IMR-90 (cell line): ENCODE results near the gene UBXN6.

ENCODE experiments used
- BHLHE40 ChIP-seq: fragments of 150-350 bp; IDR thresholded peaks from 2 replicates; pipeline ENCODE4 v1.6.1; 2016; ENCODE audit warnings: mild to moderate bottlenecking, low read depth, low read length
- CTCF ChIP-seq: conservative IDR thresholded peaks from 2 replicates; pipeline ENCODE4 v1.5.1; 2012; ENCODE audit warnings: mild to moderate bottlenecking, low read depth, low read length, improper control_type of control experiment
- NFE2L2 ChIP-seq: fragments of 150-350 bp; IDR thresholded peaks from 2 replicates; pipeline ENCODE4 v1.6.1; 2016; ENCODE audit warnings: low read depth, mild to moderate bottlenecking, low read length
- POLR2A ChIP-seq: IDR thresholded peaks from 2 replicates; pipeline ENCODE4 v1.6.1; 2012; ENCODE audit warnings: mild to moderate bottlenecking, low read depth, low read length
- SMC3 ChIP-seq: fragments of 150-350 bp; IDR thresholded peaks from 2 replicates; pipeline ENCODE4 v1.6.1; 2016; ENCODE audit warnings: low read depth, mild to moderate bottlenecking, antibody characterized with exemption, low read length, moderate library complexity
- TF ChIP-seq, protein P1 (sequence below): fragments of 150-350 bp; IDR thresholded peaks from 2 replicates; pipeline ENCODE4 v1.6.1; 2017; ENCODE audit warnings: mild to moderate bottlenecking, antibody characterized with exemption, low read length, low read depth

DNA sequence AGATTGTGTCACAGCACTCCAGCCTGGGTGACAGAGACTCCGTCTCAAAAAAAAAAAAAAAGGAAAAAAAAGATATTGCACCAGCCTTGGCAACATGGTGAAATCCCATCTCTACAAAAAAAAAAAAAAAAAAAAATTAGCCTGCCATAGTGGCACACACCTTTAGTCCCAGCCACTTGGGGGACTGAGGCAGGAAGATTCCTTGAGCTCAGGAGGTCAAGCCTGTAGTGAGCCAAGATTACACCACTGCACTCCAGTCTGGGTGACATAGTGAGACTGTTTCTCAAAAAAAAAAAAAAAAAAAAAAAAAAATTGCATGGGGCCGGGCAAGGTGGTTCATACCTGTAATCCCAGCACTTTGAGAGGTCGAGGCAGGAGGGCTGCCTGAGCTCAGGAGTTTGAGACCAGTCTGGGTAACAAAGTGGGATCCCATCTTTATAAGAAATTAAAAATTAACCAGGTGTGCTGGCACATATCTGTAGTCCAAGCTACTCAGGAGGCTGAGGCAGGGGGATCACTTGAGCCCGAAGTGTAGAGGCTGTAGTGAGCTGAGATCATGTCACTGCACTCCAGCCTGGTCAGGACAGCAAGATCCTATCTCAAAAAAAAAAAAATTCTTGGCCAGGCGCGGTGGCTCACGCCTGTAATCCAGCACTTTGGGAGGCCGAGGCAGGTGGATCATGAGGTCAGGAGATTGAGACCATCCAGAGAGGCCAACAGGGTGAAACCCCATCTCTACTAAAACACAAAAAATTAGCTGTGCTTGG lies 7.4 kb upstream of the UBXN6 start:
- TF ChIP-seq POLR2A = no peak
- no peak for TF ChIP-seq SMC3
- TF ChIP-seq CTCF = no peak
- no peak for TF ChIP-seq BHLHE40
- no peak for TF ChIP-seq NFE2L2
- TF ChIP-seq, protein P1, sequence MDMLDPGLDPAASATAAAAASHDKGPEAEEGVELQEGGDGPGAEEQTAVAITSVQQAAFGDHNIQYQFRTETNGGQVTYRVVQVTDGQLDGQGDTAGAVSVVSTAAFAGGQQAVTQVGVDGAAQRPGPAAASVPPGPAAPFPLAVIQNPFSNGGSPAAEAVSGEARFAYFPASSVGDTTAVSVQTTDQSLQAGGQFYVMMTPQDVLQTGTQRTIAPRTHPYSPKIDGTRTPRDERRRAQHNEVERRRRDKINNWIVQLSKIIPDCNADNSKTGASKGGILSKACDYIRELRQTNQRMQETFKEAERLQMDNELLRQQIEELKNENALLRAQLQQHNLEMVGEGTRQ = no peak
